Measurements from ENCODE around the gene KCNA5. TPM values are rescaled to one million over a fixed set of nuclear protein-coding genes. Genes with fewer than 3 reads are reported as not detected.

KCNA5 gene
- total RNA-seq, 1 experiment from 2014 or later, result not detected

GRCh38 chr12:5032821-5033220 is 10.9 kb upstream of the KCNA5 start:
- Histone ChIP-seq H3K27ac (ENCODE audit: low read depth, low read length, poor library complexity, severe bottlenecking) (no peak overlapping the region), H3K27me3 (replicated peaks; ENCODE audit: insufficient read depth, low read depth, low read length, poor library complexity) (peaks cover 23% of the 10 kb centered on the region), H3K4me3 (ENCODE audit: low read depth, low read length, poor library complexity, severe bottlenecking) (no peak overlapping the region), H3K9me3 (ENCODE audit: low read depth, low read length, poor library complexity, severe bottlenecking) (no peaks in the 10 kb centered on the region), H3K36me3 (ENCODE audit: insufficient read depth, low read length, poor library complexity, severe bottlenecking) (no peaks in the 10 kb centered on the region), H3K4me1 (ENCODE audit: insufficient read depth, low read length, poor library complexity, severe bottlenecking) (no peaks in the 10 kb centered on the region)
- ChIA-PET POLR2A (ENCODE audit: low non-redundant PET) (no interaction called here), CTCF (no interaction called here)
- BruUV-seq (replicated peaks), result no TSS peak
- no peak for DNase-seq (ENCODE audit: low spot score)
- no peak for TF ChIP-seq EZH2 (IDR thresholded peaks at IDR 0.05; ENCODE audit: borderline replicate concordance, low read depth, low read length, poor library complexity, severe bottlenecking)
- TF ChIP-seq CTCF (conservative IDR thresholded peaks at IDR 0.05; ENCODE audit: low read depth, low read length), result no peak
- intact Hi-C loops (cut with micrococcal nuclease; ENCODE audit: unreplicated experiment), result no loop called here

GRCh38 chr12:5033883-5034282 is 9.8 kb upstream of the KCNA5 start:
- TF ChIP-seq CTCF (conservative IDR thresholded peaks at IDR 0.05; ENCODE audit: low read depth, low read length) (no peak), EZH2 (IDR thresholded peaks at IDR 0.05; ENCODE audit: borderline replicate concordance, low read depth, low read length, poor library complexity, severe bottlenecking) (no peak)

DNA sequence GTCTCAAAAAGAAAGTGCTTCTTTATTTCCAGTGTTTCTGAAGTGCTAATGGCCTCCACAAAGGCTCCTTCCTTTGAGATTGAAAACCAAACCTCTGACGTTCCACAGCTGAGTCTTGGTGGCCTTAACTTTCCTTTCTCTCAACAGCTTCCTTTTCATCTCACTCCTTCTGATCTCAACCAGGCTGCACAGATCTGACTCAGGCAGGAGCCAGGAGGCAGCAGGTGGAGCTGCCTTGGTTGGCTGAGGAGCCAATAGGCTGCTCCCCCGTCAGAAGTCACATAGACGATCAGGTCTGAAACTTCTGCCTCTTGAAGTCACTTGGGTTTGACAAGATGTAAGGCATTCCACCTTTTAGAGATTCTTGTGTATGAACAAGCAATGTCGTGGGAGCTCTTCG is 9.1 kb upstream of the KCNA5 start:
- BruUV-seq (replicated peaks), result no TSS peak
- H3K36me3 ChIP-seq (ENCODE audit: insufficient read depth, low read length, poor library complexity, severe bottlenecking), result no peaks in the 10 kb centered on the region
- H3K27me3 ChIP-seq (replicated peaks; ENCODE audit: insufficient read depth, low read depth, low read length, poor library complexity), result peaks cover 36% of the 10 kb centered on the region
- ChIA-PET POLR2A (ENCODE audit: low non-redundant PET) (no interaction called here), CTCF (no interaction called here)
- H3K4me1 ChIP-seq (ENCODE audit: insufficient read depth, low read length, poor library complexity, severe bottlenecking), result no peaks in the 10 kb centered on the region
- H3K9me3 ChIP-seq (ENCODE audit: low read depth, low read length, poor library complexity, severe bottlenecking), result no peaks in the 10 kb centered on the region
- intact Hi-C loops (cut with micrococcal nuclease; ENCODE audit: unreplicated experiment), result no loop called here
- no peak overlapping the region for H3K27ac ChIP-seq (ENCODE audit: low read depth, low read length, poor library complexity, severe bottlenecking)
- H3K4me3 ChIP-seq (ENCODE audit: low read depth, low read length, poor library complexity, severe bottlenecking), result no peak overlapping the region
- no peak for TF ChIP-seq EZH2 (IDR thresholded peaks at IDR 0.05; ENCODE audit: borderline replicate concordance, low read depth, low read length, poor library complexity, severe bottlenecking)
- DNase-seq (ENCODE audit: low spot score), result no peak

More at GRCh38 chr12:5033883-5034282, 9.8 kb upstream of the KCNA5 start:
- ChIA-PET CTCF (interaction anchor here (0.7 kb wide), 1 partner anchor 50 kb away, joined by 3 read pairs; no protein-coding TSS in a partner anchor), POLR2A (ENCODE audit: low non-redundant PET) (no interaction called here)
- no peaks in the 10 kb centered on the region for H3K36me3 ChIP-seq (ENCODE audit: insufficient read depth, low read length, poor library complexity, severe bottlenecking)
- no peak for DNase-seq (ENCODE audit: low spot score)
- H3K27ac ChIP-seq (ENCODE audit: low read depth, low read length, poor library complexity, severe bottlenecking), result no peak overlapping the region
- H3K4me1 ChIP-seq (ENCODE audit: insufficient read depth, low read length, poor library complexity, severe bottlenecking), result no peaks in the 10 kb centered on the region
- no peaks in the 10 kb centered on the region for H3K9me3 ChIP-seq (ENCODE audit: low read depth, low read length, poor library complexity, severe bottlenecking)
- no peak overlapping the region for H3K4me3 ChIP-seq (ENCODE audit: low read depth, low read length, poor library complexity, severe bottlenecking)
- intact Hi-C loops (cut with micrococcal nuclease; ENCODE audit: unreplicated experiment), result no loop called here
- peaks cover 29% of the 10 kb centered on the region for H3K27me3 ChIP-seq (replicated peaks; ENCODE audit: insufficient read depth, low read depth, low read length, poor library complexity)
- BruUV-seq (replicated peaks), result no TSS peak

DNA sequence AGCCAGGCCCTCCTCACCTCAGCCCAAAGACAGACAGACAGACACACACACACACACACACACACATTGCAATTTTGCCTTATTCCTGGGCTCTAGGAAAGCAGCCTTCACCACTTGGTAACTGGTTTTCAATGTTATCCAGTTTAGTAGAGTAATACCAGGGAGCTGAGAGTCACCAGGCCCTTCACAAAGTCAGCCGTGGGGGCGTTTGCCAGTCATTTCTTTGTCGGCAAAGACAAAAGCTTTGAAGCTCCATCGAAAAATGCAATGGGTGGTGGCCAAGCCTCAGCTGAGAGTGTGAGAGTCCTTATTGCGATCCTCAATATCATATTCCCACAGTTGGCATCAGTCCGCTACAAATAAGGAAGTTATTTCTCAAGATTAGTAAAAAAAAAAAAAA is 8.1 kb upstream of the KCNA5 start:
- ChIA-PET CTCF (no interaction called here), POLR2A (ENCODE audit: low non-redundant PET) (no interaction called here)
- Histone ChIP-seq H3K9me3 (ENCODE audit: low read depth, low read length, poor library complexity, severe bottlenecking) (no peaks in the 10 kb centered on the region), H3K36me3 (ENCODE audit: insufficient read depth, low read length, poor library complexity, severe bottlenecking) (no peaks in the 10 kb centered on the region), H3K4me3 (ENCODE audit: low read depth, low read length, poor library complexity, severe bottlenecking) (no peak overlapping the region), H3K27ac (ENCODE audit: low read depth, low read length, poor library complexity, severe bottlenecking) (no peak overlapping the region), H3K27me3 (replicated peaks; ENCODE audit: insufficient read depth, low read depth, low read length, poor library complexity) (peaks cover 46% of the 10 kb centered on the region), H3K4me1 (ENCODE audit: insufficient read depth, low read length, poor library complexity, severe bottlenecking) (no peaks in the 10 kb centered on the region)
- TF ChIP-seq EZH2 (IDR thresholded peaks at IDR 0.05; ENCODE audit: borderline replicate concordance, low read depth, low read length, poor library complexity, severe bottlenecking) (no peak), CTCF (conservative IDR thresholded peaks at IDR 0.05; ENCODE audit: low read depth, low read length) (no peak)
- no peak for DNase-seq (ENCODE audit: low spot score)
- intact Hi-C loops (cut with micrococcal nuclease; ENCODE audit: unreplicated experiment), result no loop called here
- no TSS peak for BruUV-seq (replicated peaks)

All from A673 (cell line).